GM21526 (cell line): ENCODE data around the gene APLN.

ENCODE experiments used
- ATAC-seq: cut with Tn5 transposase; IDR thresholded peaks from one replicate; pipeline ENCODE4 v1.9.1; 2021; ENCODE audit warnings: moderate library complexity; ENCODE audit not compliant: unreplicated experiment, low FRiP score

APLN gene

DNA sequence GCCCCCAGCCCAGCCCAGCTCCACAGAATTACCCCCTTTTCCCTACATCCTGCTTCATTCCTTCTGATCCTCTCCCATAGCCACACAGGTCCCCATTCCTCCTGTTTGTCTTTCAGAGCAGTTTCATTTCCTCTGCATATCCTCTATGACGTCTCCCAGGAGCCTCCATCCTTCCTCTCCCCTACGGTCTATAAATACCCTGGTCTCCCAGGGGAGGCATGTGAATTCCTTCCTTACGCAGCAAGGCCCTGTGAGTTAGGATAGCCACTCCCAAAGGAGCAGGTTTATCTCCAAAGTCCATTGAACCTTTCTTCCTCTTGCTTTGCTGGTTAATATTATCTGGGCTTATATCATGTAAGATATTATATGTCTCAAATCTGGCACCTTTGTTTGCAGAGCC is 8.4 kb upstream of the APLN start:
- no peak for ATAC-seq

DNA sequence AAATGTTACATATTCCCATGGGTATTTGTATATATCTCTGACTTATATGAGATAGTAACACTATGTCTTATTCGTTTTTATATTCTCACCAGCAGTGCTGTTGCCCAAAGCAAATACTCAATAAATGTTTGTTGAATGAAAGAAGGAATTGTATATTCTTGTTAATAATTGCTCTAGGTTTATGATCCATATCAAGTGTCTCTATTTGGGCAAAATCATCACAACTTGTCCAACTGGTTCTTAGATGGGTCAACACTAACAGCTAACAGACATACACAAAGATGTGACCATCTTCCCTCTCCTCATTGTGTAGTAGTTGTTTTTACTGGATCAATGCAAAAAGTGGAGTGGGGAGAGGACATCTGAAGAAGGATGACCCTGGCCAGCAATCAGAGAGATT is 6.6 kb upstream of the APLN start:
- ATAC-seq: no peak

DNA sequence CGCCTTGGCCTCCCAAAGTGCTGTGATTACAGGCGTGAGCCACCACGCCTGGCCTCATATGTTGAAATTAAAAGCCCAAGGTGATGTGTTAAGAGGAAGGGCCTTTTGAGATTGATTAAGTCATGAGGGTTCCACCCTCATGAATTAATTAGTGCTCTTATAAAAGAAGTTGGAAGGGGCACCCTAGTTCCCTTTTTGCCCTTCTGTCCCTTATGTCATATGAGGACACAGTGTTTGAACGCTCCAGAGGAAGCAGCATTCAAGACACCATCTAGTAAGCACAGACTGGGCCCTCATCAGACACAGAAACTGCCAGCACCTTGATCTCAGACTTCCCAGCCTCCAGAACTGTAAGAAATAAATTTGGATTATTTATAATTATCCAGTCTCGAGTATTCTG is 5.1 kb upstream of the APLN start:
- ATAC-seq: no peak

DNA sequence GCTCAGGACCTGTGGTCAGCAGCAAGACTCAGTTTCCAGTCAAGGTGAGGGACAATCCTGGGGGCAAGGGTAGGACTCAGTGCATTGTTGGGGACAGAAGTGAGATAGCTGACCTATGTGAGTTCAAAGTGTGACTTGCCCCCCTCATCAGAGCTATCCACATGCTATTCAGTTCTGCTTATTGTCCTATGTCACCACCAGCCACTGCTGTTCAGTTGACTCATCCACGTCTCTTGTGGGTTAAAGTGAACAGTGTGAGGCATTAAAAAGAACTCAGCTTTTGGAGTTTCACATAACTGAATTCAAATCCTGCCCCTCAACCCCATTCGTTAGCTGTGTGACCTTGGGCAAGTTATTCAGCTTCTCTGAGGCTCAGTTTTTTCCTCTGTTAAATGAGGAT is 4.4 kb upstream of the APLN start:
- ATAC-seq: no peak

DNA sequence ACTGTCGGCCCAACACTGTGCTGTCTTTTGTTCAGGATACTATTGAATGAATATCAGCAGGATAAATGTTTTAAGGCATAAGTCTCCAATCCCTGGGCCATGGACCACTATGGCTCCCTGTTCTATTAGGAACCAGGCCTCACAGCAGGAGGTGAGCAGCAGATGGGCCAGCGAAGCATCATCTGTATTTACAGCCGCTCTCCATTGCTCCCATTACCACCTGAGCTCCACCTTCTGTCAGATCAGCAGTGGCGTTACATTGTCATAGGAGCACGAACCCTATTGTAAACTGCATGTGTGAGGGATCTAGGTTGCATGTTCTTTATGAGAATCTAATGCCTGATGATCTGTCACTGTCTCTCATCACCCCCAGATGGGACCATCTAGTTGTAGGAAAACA is 3.7 kb upstream of the APLN start:
- ATAC-seq: no peak

DNA sequence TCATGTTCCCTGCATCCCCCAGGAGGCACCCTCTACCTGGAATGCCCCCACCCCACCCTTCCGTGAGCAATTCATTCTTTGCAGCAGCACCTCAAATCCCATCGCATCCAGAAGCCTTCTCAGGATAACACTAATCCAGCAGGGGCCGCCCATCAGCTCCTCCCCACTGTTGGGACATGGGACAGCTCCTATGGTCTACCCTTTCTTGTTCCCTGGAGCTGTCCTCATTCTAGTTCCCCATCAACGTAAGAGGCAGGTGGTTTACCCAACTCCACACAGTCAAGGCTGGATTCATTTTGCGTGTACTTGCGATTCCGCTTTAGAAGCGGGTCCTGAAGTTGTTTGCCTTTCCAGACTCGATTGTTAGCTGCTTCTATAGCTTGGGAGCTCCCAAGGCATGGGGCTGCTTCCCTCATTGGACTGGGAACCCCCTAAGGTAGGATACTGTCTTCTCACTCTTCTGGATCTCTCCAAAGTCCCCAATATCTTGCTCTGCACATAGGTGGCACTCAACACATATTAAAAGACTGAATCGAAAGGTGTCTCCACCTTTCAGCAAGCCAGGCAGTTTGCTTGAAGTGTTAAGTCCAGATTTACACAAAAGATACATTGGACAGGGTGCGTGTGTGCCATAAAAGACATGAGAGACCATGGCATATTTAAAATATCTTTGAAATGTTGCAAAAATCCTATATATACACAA is 942 bp upstream of the APLN start:
- no peak for ATAC-seq

DNA sequence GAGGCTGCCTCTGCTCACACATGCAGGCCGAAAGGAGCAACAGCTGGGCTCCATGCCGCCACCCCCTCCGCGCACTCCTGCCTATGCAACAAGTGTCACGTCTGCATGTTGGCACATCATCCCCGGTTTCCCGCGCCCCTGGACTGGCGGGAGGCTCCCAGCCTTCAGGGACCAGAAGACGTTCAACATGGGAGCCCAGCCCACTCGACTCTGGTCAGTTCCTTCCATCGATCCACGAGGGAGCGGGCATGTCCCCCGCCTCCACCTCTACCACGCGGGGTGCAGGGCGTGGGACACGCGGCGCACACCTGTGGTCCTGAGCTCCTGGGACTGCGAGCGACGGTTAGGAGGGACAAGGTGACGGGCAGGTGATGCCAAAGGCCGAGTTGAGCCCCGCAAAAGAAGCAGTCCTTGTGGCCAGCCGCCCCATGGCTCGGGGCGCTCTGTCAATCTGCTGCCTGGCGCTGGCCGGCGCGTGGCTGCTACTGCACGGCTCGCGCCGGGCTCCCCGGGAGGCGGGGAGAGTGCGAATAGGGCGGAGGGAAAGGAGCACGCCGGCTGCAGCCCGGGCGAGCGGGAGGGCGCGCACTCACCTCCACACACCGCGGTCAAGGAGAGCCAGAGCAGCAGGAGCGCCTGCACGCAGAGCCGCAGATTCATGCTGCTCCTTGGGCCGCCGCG is 645 bp downstream of the APLN start:
- ATAC-seq: no peak

DNA sequence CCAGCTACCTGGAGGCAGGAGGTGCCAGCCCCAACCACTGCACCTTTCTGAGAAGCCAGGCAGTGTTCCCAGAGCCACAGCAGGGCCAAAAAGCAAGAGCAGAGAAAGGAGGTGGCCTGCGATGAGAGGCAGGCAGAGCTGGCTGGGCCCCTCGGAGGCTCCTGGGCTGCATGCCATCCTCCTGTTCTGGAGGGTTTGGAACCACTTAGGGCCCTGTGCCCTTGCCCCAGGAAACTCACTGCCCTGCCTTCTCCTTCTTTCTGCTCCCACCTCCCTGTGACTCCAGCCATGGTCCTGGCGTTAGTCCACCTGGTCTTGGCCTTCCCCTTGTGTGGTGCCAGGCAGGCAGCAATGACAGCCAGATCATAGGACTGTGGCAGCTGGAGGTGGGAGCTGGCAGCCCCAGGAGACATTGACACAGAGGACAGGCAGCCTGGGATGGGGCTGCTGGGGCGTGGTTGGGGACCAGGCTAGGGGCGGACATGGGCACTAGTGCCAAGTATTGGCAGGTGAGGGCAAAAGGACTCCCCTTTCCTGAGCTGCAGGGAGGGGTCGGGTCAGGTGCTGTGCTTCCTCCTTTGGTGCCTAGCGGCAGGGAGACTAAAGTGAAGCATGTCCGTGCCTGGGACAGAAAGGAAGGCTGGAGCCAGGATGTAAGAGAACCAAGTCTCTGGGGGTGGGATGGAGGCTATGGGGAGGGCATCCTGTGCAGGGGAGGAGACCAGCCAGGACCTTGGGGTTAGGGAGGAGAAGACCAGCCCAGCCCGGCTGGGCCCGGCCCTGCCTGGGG is 1.4 kb downstream of the APLN start:
- no peak for ATAC-seq

DNA sequence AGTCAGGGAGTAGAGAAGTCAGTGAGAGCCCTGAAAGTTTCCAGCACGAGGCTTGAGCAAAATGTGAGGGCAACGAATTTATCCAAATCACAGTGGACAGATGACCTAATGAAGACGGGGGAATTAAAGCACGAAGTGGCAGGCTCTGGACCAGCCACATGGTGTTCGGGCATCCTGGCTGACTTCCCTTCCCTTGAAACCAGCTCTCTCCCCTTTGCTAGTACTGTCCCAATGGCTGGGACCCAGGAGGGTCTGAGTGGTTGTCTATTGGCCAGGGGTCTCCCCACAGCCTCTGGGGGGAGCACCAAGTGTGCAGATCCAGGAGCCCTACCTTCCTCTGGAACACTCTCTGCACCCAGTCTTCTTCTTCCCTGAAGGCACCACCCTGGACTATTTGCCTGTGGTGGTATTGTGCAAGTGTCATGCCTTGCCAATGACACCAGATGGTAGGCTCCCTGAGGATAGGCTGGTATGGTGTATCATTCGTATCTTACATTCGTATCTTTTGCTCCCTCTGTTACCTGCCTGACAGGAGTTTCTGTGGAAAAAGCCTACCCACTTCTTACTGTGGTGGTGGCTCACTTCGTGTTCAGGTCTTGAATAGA is 2.1 kb downstream of the APLN start:
- no peak for ATAC-seq

DNA sequence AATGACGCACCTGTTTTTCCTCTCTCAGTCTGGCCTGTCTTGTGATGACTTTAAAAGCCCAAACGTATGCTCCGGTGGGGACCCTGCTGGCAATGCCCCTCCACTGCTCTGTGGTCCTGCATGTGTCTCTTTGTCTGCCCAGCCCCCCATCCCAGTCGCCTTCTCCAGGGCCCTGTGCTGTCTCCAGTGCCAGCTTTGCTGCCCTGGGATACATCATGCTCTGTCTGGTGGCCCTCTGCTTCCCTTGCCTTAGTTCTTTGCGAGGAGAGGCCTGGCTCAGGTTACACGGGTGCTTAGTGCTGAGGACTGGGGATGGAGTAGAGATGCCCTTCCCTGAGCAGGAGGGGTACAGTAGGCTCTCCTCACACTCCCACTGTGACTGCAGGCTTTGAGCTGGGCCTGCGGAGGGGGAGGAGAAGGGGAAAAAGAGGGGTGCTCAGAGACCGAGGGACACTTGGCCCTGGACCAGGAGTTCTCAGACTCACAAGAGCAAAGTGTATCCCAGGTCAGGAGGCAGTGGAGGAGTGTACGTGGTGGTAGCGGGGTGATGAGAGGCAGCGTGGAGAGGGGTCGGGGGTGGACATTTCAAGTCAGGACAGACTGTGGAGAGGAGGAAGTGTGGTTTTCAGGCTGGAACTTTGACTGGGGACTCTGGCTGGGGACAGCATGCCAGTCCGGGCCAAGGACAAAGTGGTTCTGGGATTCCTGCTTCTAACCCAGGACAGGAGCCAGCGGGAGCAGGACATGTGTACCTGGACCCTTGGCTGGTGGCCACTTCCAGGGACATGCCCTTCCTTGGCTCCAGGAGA is 2.8 kb downstream of the APLN start:
- no peak for ATAC-seq

DNA sequence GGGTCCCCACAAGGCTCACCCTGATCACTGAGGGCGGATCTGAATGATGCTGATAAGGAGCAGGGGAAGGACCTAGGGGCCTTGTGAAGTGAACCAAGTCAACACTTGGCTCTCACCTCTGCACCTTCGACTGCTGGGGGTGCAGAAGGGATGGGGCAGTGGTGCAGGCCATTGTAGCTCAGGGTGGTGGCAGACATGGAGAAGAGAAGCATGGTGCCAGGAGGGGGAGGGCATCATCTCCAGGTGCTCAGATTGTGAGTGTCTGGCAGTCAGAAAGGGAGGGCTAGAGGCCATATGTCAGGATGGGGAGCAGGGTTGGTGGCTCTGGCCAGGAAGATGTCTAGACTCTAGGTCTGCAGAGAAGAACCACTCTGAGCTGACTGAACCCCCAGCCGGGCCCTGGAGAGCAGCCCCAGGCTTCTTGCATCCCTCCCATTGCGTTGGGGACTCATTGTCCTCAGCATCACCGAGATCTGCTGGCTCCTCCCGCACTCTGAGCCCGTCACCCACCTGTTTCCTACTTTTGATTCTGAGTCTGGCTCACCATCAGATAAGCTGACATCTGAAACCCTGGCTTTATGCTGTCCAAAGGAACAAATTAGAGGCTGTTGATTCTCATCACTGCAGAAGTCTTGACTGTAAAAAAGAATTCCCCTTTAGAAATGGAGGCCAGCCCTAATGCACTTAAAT is 3.8 kb downstream of the APLN start:
- ATAC-seq: no peak

DNA sequence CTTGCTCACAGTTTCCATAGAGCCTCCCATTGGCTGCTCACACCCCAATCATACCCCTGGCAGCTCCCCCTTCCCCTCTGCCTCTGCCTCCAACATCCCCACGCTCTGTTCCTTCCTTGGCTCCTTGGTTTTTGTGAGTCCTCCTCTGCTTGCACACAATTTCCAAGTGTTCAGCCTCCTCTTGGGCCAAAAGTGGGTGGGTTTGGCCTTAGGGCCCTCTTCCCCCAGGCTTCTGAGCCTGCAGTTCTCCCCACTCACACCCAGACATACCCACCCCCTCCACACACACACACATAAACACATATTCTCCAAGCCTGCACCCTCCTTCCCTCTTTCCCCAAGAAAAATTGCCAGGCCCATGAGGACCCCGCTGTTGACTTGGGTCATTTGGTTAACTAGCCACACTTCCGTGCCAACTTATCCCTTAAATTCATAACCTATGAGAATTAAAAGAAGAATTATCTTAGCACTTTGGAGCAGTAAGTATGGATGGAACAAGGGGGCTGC is 4.5 kb downstream of the APLN start:
- no peak for ATAC-seq

DNA sequence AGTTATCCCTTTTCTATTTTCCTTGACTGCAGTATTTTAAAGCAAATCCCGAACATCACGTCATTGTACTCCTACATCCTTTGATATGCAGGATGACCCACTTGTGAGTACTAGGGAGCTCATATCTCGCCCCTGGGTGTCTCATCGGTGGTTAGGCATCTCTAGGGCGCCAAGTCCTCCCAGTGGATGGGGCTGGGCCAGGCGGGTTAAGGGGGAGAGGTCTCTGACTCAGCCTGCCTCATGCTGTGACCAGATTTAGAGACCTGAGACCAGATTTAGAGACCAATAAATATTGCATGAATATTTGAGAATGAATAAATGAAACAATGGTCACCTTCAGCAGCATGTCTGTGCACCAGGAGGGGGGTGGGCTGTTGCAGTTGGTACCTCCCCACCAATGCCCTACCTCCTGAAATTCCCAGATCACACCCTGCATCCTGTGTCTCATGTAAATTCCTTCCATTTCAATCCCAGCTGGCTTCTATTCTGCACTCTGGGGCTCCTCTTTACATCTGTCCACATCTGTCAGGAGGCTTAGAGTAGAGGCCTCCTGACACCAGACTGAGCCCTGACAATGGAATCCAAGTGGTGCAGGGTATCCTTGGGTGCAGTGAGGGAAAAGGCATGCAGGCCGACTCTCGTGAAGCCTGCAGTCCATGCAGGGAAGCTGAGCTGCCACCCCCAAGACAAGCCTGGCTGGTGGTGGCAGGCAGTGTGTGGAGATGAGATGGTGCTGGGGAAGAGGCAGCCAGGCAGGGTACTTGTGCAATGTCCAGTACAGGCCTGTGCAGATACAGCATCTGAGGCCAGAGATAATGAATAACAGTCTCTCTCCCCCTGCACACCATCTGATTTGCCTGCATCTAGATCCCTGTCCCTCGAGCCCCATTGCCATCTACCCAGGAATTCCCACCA is 5.2 kb downstream of the APLN start:
- ATAC-seq: no peak

DNA sequence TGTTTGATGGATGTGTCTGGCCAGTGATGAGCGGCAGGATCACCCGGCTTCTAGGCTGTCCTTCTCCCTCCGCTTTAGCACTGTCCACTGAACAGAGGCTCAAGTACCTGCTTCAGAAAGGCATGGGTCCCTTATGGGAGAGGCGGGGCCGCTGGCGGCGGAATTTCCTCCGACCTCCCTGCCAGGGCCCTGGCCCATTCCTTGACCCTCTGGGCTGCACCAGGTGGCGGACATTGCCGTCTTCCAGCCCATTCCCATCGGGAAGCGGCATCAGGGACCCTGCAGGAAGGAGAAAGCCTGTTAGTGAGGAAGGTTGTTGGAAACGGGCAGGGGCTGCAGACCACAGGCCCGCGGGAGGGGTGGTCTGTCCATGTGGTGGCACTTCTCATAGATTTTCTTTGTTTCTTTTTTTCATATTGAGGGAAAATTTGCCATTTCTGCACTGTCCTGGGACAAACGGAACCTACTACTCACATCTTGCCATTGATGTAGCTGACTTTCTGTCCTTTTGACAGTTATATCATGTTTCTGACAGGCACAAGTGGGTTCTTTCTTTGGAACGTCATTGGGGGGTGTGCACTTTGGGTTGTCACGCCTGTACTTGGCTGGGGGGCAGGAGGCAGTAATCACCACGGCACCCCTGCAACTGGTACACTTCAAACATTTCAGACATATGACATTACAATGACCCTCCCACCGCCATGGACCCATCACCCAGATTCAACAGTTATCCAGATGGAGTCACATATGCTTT is 6.1 kb downstream of the APLN start:
- no peak for ATAC-seq

DNA sequence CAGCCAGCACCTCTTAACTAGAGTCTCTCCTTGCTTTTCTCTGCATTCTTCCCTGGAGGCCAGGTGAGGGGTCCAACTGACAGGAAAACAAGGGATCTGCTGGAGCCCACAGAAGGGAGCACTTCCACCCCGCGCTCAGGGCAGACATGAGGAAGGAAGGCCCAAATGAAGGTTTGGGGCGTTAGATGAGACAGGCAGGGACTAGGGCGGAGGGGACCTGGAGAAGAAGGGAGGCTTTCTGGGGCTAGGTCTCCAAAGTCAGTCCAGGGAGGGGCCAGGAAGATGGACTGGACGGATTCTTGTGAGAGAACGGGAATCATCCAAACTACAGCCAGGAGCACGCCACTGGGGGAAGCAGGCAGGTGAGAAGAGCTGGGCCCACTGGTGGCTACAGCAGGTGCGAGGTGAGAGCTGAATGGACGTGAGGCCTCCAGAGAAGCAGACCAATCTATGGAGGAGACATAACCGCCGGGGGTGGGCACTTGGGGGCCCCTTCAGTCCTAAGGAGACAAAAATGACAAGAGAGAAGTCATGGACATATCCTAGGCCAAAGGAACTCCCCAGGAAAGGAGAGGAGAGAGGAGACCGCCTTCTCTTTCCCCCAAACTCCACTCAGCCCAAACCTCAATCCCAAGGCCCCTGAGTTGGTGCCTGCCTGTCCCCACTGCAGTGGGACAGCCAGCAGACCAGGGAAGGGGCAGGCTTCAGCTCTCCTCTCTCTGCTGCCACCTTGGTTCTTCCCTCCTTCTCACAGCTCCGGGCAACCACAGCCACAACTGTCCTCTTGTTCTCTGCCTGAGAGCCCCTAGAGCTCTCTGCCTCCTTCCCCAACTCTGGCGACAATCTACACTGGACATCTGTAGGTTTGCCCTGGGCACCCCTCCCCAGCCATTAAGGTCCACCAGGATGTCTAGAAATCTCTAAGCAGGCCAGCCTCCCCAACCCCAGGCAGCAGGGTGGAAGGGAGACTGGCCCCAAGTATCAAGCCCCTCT is 7.0 kb downstream of the APLN start:
- ATAC-seq: no peak

DNA sequence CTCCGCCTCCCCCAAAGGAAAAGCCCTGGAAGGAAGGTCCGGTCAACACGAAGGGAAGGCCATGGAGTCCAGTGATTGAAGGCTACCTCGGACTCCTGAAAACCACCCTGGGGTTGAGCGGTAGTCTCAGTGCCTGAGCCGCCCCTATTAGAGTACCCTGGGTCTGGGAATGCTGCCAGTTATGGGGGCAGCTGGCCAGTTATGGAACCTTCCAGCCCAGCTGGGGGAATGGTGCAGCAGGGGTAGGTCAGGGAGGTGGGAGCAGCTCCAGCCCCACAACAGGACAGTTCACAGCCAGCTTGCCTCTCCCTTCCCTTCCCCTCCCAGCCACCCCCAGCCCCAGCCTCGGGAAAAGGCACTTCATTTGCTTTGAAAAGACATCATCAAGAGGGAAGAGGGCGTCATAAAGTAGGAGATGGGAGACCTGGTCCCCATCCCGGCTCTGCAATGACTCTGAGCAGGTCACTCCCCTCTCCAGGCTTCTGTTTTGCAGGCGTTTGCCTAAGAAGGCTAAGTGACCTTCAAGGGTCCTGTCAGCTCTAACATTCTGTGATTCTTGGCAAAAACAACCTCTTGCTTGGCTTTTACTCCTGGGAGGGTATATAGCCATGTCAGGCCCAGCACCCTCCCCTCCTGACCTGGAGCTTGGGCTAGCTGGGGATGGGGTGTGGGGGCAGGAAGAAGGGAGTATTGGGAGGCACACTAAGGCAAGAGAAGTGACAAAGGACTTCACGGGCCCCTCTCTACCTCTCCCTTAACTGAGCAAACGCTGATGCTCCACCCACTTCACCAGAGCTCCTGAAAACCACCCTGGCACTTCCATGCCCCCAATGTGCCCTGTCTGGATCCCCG is 8.0 kb downstream of the APLN start:
- no peak for ATAC-seq
